OCI-LY7 (cell line): ENCODE results near the gene SMG6. TPM values are rescaled to one million over a fixed set of nuclear protein-coding genes. Genes with fewer than 3 reads are reported as not detected.

Experiments
- BruUV-seq: library from RNA; stranded (reverse); fragments of 400-500 nt; replicated peaks from 2 replicates; lab custom pipeline; 2021; lab: Mats Ljungman, UMichigan
- CTCF ChIA-PET: fragments of 300-600 bp; sonication (Branson Sonifier 250); formaldehyde crosslinking; loops from one replicate; lab custom pipeline; 2022; ENCODE audit warnings: antibody characterized with exemption; ENCODE audit not compliant: unreplicated experiment; lab: Charles Lee
- POLR2A ChIA-PET: fragments of 300-600 bp; sonication (Branson Sonifier 250); formaldehyde crosslinking; loops from one replicate; lab custom pipeline; 2022; ENCODE audit warnings: antibody characterized with exemption; lab: Charles Lee
- DNase-seq: peaks from one replicate; pipeline ENCODE4 v3.0.0-alpha.2; 2015; ENCODE audit warnings: low spot score
- H2AFZ ChIP-seq: fragments of 200-600 bp; sonication (generic), shearing (Covaris generic); 2 replicates; pipeline ENCODE4 v1.6.1; 2014; ENCODE audit warnings: mild to moderate bottlenecking, antibody characterized with exemption, low read length, moderate library complexity
- H3K27ac ChIP-seq: fragments of 200-600 bp; sonication (generic); 2 replicates; pipeline ENCODE4 v1.5.1; 2014; ENCODE audit warnings: mixed run types, low read depth, mild to moderate bottlenecking, moderate library complexity, low read length, inconsistent platforms; ENCODE audit not compliant: poor library complexity, severe bottlenecking
- H3K36me3 ChIP-seq: fragments of 200-600 bp; sonication (generic); 2 replicates; pipeline ENCODE4 v1.6.1; 2014; ENCODE audit warnings: mild to moderate bottlenecking, antibody characterized with exemption, low read length, moderate library complexity, mixed read lengths; ENCODE audit not compliant: insufficient read depth
- H3K4me1 ChIP-seq: fragments of 200-600 bp; sonication (generic); 2 replicates; pipeline ENCODE4 v1.5.1; 2014; ENCODE audit warnings: mild to moderate bottlenecking, low read length; ENCODE audit not compliant: insufficient read depth, poor library complexity, severe bottlenecking
- H3K4me2 ChIP-seq: fragments of 200-600 bp; sonication (generic); 2 replicates; pipeline ENCODE4 v1.6.1; 2014; ENCODE audit warnings: mild to moderate bottlenecking, low read length
- H3K4me3 ChIP-seq: fragments of 200-600 bp; sonication (generic); 2 replicates; pipeline ENCODE4 v1.5.1; 2014; ENCODE audit warnings: mild to moderate bottlenecking, low read depth, low read length; ENCODE audit not compliant: poor library complexity, severe bottlenecking
- H3K79me2 ChIP-seq: fragments of 200-600 bp; sonication (generic); 2 replicates; pipeline ENCODE4 v1.6.1; 2016; ENCODE audit warnings: low read depth, mild to moderate bottlenecking, low read length, moderate library complexity, mixed read lengths; ENCODE audit not compliant: insufficient read depth
- H3K9me2 ChIP-seq: fragments of 200-600 bp; sonication (generic); 2 replicates; pipeline ENCODE4 v1.6.1; 2016; ENCODE audit warnings: mild to moderate bottlenecking, low read length, mixed read lengths; ENCODE audit not compliant: insufficient read depth
- H3K9me3 ChIP-seq: fragments of 200-600 bp; sonication (generic); 2 replicates; pipeline ENCODE4 v1.6.1; 2014; ENCODE audit warnings: mild to moderate bottlenecking, mixed run types, low read length, mixed read lengths
- H4K20me1 ChIP-seq: fragments of 200-600 bp; sonication (generic); 2 replicates; pipeline ENCODE4 v1.6.1; 2014; ENCODE audit warnings: mild to moderate bottlenecking, antibody characterized with exemption, low read length, moderate library complexity, mixed read lengths; ENCODE audit not compliant: insufficient read depth
- CTCF ChIP-seq: fragments of 200-600 bp; sonication (generic); conservative IDR thresholded peaks from 2 replicates; pipeline ENCODE4 v1.5.1; 2014; ENCODE audit warnings: mild to moderate bottlenecking, antibody characterized with exemption, low read length, moderate library complexity, mixed read lengths
- EZH2phosphoT487 ChIP-seq: fragments of 200-600 bp; sonication (generic); IDR thresholded peaks from 2 replicates; pipeline ENCODE4 v1.6.1; 2018; ENCODE audit warnings: low read depth, borderline replicate concordance, mild to moderate bottlenecking, mixed run types, antibody characterized with exemption, low read length, moderate library complexity, mixed read lengths
- intact Hi-C: fragments of 100-400 bp; cut with micrococcal nuclease; formaldehyde crosslinking; loops from one replicate; pipeline ENCODE4 v1.10.0; 2022; ENCODE audit not compliant: unreplicated experiment
- total RNA-seq, 2 experiments: library from RNA; depleted of rRNA in 1 of 2; stranded (reverse); fragments of >200 nt in 1 of 2; shearing (Covaris generic) in 1 of 2; gene quantifications; 2 replicates each; pipeline ENCODE4 v1.2.3, GENCODE V29; 2014 to 2022

SMG6 gene
- total RNA-seq, 2 experiments from 2014 or later, result 12.5 to 17.8 TPM

- H3K9me3 ChIP-seq, result no peaks in the 10 kb centered on the region
- H3K4me1 ChIP-seq, result peaks cover 11% of the 10 kb centered on the region
- no peak overlapping the region for H3K4me2 ChIP-seq
- no peak overlapping the region for H2AFZ ChIP-seq
- POLR2A ChIA-PET, result no interaction called here
- intact Hi-C loops, result no loop called here
- CTCF ChIA-PET, result no interaction called here
- no peak overlapping the region for H3K27ac ChIP-seq
- H3K9me2 ChIP-seq, result no peaks in the 10 kb centered on the region
- H4K20me1 ChIP-seq, result no peaks in the 10 kb centered on the region
- no peak for TF ChIP-seq EZH2phosphoT487
- DNase-seq, result no peak
- no peak overlapping the region for H3K4me3 ChIP-seq
- no peaks in the 10 kb centered on the region for H3K79me2 ChIP-seq
- H3K36me3 ChIP-seq, result peaks cover 9% of the 10 kb centered on the region
- no TSS peak for BruUV-seq
Measured at GRCh38 chr17:2190014-2190413, 113.6 kb downstream of the SMG6 start.

- ChIA-PET POLR2A (no interaction called here), CTCF (no interaction called here)
- TF ChIP-seq EZH2phosphoT487 (no peak), CTCF (no peak)
- H3K4me1 ChIP-seq, result peaks cover 11% of the 10 kb centered on the region
- H4K20me1 ChIP-seq, result no peaks in the 10 kb centered on the region
- no peak for DNase-seq
- H3K79me2 ChIP-seq, result no peaks in the 10 kb centered on the region
- no peak overlapping the region for H2AFZ ChIP-seq
- H3K4me3 ChIP-seq, result no peak overlapping the region
- BruUV-seq, result no TSS peak
- H3K36me3 ChIP-seq, result peaks cover 6% of the 10 kb centered on the region; the same call in 1 of the 2 replicates
- intact Hi-C loops, result no loop called here
- no peak overlapping the region for H3K4me2 ChIP-seq
- no peaks in the 10 kb centered on the region for H3K9me3 ChIP-seq
- no peaks in the 10 kb centered on the region for H3K9me2 ChIP-seq
- no peak overlapping the region for H3K27ac ChIP-seq
Measured at GRCh38 chr17:2188971-2189630, 114.5 kb downstream of the SMG6 start.

- peaks cover 6% of the 10 kb centered on the region for H3K4me1 ChIP-seq
- intact Hi-C loops, result no loop called here
- H4K20me1 ChIP-seq, result no peaks in the 10 kb centered on the region
- no TSS peak for BruUV-seq
- ChIA-PET POLR2A (no interaction called here), CTCF (no interaction called here)
- peaks cover 6% of the 10 kb centered on the region; the same call in 1 of the 2 replicates for H3K36me3 ChIP-seq
- no peak for DNase-seq
- H2AFZ ChIP-seq, result no peak overlapping the region
- no peaks in the 10 kb centered on the region for H3K9me3 ChIP-seq
- no peaks in the 10 kb centered on the region for H3K79me2 ChIP-seq
- H3K27ac ChIP-seq, result no peak overlapping the region
- H3K9me2 ChIP-seq, result no peaks in the 10 kb centered on the region
- no peak overlapping the region for H3K4me3 ChIP-seq
- TF ChIP-seq CTCF (no peak), EZH2phosphoT487 (no peak)
- H3K4me2 ChIP-seq, result no peak overlapping the region
Measured at GRCh38 chr17:2187758-2188157, 115.8 kb downstream of the SMG6 start.
